Body of pancreas (tissue), 4 donors: Measurements from ENCODE around the gene C20orf96. TPM values are rescaled to one million over a fixed set of nuclear protein-coding genes. Genes with fewer than 3 reads are reported as not detected.
"Not testable (repeated sequence)": the region's sequence is repeated elsewhere in the genome, so short reads cannot be mapped to it uniquely, and the experiment has no call there.

ENCODE experiments used
- ATAC-seq: fragments of 150-250 bp; one replicate; pipeline ENCODE4 v1.9.1; 2016
- DNase-seq, 4 donors: peaks; one replicate each; pipeline ENCODE4 v3.0.0-alpha.2; 2019
- H3K27ac ChIP-seq, 4 donors: fragments of 200-600 bp; sonication (generic); 1 replicate in 3 of 4; 2 replicates in 1 of 4; pipeline versions ENCODE4 v1.5.1 to v1.6.1; 2016 to 2019; ENCODE audit warnings: mild to moderate bottlenecking in 1 of 4, mixed read lengths in 1 of 4, moderate library complexity in 1 of 4
- H3K27me3 ChIP-seq, 2 donors: fragments of 200-600 bp; sonication (generic); one replicate each; pipeline ENCODE4 v1.6.0; 2016; ENCODE audit warnings: mild to moderate bottlenecking in 1 of 2
- H3K36me3 ChIP-seq, 2 donors: fragments of 200-600 bp; sonication (generic); replicated peaks in 1 of 2; 2 replicates each; pipeline ENCODE4 v1.5.1; 2016; ENCODE audit warnings: low read depth in 2 of 2; ENCODE audit not compliant: insufficient read depth in 1 of 2
- H3K4me1 ChIP-seq: fragments of 200-600 bp; sonication (generic); one replicate; pipeline ENCODE4 v1.6.0; 2016
- H3K4me3 ChIP-seq, 2 donors: fragments of 200-600 bp; sonication (generic); 1 replicate in 1 of 2; 2 replicates in 1 of 2; pipeline ENCODE4 v1.5.1; 2016 to 2019
- H3K9me3 ChIP-seq, 3 donors: fragments of 200-600 bp; sonication (generic); 1 replicate in 2 of 3; 2 replicates in 1 of 3; pipeline ENCODE4 v1.5.1; 2016
- CTCF ChIP-seq, 7 experiments: fragments of 450-650 bp in 4 of 7; fragments of 200-600 bp in 3 of 7; sonication (generic) in 3 of 7; IDR thresholded peaks; one replicate each; pipeline ENCODE4 v1.5.1; 2016 to 2019; ENCODE audit warnings: antibody characterized with exemption in 7 of 7
- POLR2A ChIP-seq, 3 donors: fragments of 450-650 bp; IDR thresholded peaks; one replicate each; pipeline ENCODE4 v1.6.1; 2016; ENCODE audit warnings: antibody characterized with exemption in 3 of 3, mild to moderate bottlenecking in 2 of 3
- WGBS, 2 donors: methylation state at CpG; one replicate each; pipeline ENCODE4 v1.1.5; 2017; 5-methylcytosine and 5-hydroxymethylcytosine counted together
- intact Hi-C: fragments of 100-400 bp; cut with DNase I; formaldehyde crosslinking; loops from one replicate; pipeline ENCODE4 v1.15.1; 2023
- total RNA-seq, 2 donors: library from RNA; depleted of rRNA; stranded (reverse); fragments of >200 nt; gene quantifications; one replicate each; pipeline ENCODE4 v1.1.0, GENCODE V29; 2016

C20orf96 gene
- 1 to 10 TPM in 1 of 2 donors, under 1 TPM in 1; 0.33 to 1.8 TPM for total RNA-seq

- Histone ChIP-seq H3K36me3 (no peaks in the 10 kb centered on the region), H3K27ac (peak within 1 kb of the TSS; percentile 65 to 80 (median 76)), H3K4me3 (peak within 1 kb of the TSS; percentile 33 to 74), H3K27me3 (no peaks in the 10 kb centered on the region), H3K4me1 (peaks cover 14% of the 10 kb centered on the region), H3K9me3 (no peaks in the 10 kb centered on the region)
- WGBS, 2 donors, result 0% methylated on average over 43 of the region's 43 CpGs
- ATAC-seq, result peak; percentile 99
- intact Hi-C loops, result no loop called here
- peak; percentile 94 for DNase-seq
- TF ChIP-seq POLR2A (IDR thresholded peaks at IDR 0.05) (peak in 2 of 3 donors; percentile 5 to 7), CTCF (IDR thresholded peaks at IDR 0.05) (peak in 5 of 7 experiments; percentile 37 to 58 (median 50))
Measured at GRCh38 chr20:290084-290831, at the start of gene C20orf96. Gene C20orf96 (minus strand): TSS chr20:290750. CDS start chr20:290610, 140 bp downstream.

- H3K27me3 ChIP-seq, intact Hi-C loops, DNase-seq, H3K27ac ChIP-seq, ATAC-seq, H3K9me3 ChIP-seq, H3K4me1 ChIP-seq, H3K4me3 ChIP-seq, H3K36me3 ChIP-seq: not testable (repeated sequence)
- 80 to 91% methylated on average over 1 of the region's 1 CpG for WGBS, 2 donors
Measured at GRCh38 chr20:336040-336439, 45.5 kb upstream of the C20orf96 start.

- no peak for TF ChIP-seq CTCF (IDR thresholded peaks at IDR 0.05)
- no peak for TF ChIP-seq POLR2A (IDR thresholded peaks at IDR 0.05)
- no peak for DNase-seq
- Histone ChIP-seq H3K27me3 (no peaks in the 10 kb centered on the region), H3K4me1 (no peaks in the 10 kb centered on the region), H3K27ac (no peak overlapping the region), H3K9me3 (no peaks in the 10 kb centered on the region), H3K36me3 (no peaks in the 10 kb centered on the region), H3K4me3 (no peak overlapping the region)
- ATAC-seq, result no peak
- WGBS, 2 donors, result 86 to 95% methylated on average over 8 of the region's 8 CpGs
- intact Hi-C loops, result no loop called here
Measured at GRCh38 chr20:334578-334977, 44.0 kb upstream of the C20orf96 start.

- WGBS, 2 donors, result 49 to 52% methylated on average over 15 to 16 of the region's 16 CpGs
- Histone ChIP-seq H3K4me3 (no peak overlapping the region), H3K36me3 (no peaks in the 10 kb centered on the region), H3K9me3 (no peaks in the 10 kb centered on the region), H3K27ac (no peak overlapping the region), H3K27me3 (no peaks in the 10 kb centered on the region), H3K4me1 (peaks cover 27% of the 10 kb centered on the region)
- ATAC-seq (peak; percentile 13), DNase-seq (peak; percentile 50 to 66 (median 60))
- intact Hi-C loops, result no loop called here
- TF ChIP-seq CTCF (IDR thresholded peaks at IDR 0.05) (peak; percentile 62 to 88 (median 76)), POLR2A (IDR thresholded peaks at IDR 0.05) (no peak)
Measured at GRCh38 chr20:330233-331149, 39.9 kb upstream of the C20orf96 start.

- H3K27ac ChIP-seq, result no peak overlapping the region
- H3K4me1 ChIP-seq, result peaks cover 27% of the 10 kb centered on the region
- intact Hi-C loops, result no loop called here
- H3K4me3 ChIP-seq, result no peak overlapping the region
- TF ChIP-seq CTCF (IDR thresholded peaks at IDR 0.05) (no peak), POLR2A (IDR thresholded peaks at IDR 0.05) (no peak)
- DNase-seq, result no peak
- 75 to 82% methylated on average over 4 of the region's 4 CpGs for WGBS, 2 donors
- no peak for ATAC-seq
- H3K9me3 ChIP-seq, result no peaks in the 10 kb centered on the region
- H3K36me3 ChIP-seq, result no peaks in the 10 kb centered on the region
- no peaks in the 10 kb centered on the region for H3K27me3 ChIP-seq
Measured at GRCh38 chr20:329851-330232, 39.3 kb upstream of the C20orf96 start.
